Activated CD4-positive, CD25-positive, alpha-beta regulatory T cell (primary cell): ENCODE results near the gene GAREM2.

ENCODE experiments used
- DNase-seq, 4 experiments: peaks; one replicate each; lab custom pipeline; 2025; lab: John Stamatoyannopoulos, UW

Gene GAREM2

DNA sequence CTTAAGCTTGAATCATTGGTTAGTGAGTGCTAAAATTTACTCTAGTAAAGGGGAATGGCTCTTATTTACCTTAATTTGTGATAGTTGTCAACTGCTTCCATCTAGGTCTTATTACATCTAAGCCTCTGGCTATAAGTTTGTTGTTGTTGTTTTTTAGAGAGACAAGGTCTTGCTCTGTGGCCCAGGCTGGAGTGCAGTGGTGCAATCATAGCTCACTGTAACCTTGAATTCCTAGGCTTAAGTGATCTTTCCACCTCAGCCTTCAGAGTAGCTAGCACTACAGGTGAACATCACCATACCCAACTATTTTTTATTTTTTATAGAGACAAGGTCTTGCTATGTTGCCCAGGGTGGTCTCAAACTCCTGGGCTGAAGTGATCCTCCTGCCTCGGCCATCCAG is 65.0 kb downstream of the GAREM2 start:
- DNase-seq, result no peak

DNA sequence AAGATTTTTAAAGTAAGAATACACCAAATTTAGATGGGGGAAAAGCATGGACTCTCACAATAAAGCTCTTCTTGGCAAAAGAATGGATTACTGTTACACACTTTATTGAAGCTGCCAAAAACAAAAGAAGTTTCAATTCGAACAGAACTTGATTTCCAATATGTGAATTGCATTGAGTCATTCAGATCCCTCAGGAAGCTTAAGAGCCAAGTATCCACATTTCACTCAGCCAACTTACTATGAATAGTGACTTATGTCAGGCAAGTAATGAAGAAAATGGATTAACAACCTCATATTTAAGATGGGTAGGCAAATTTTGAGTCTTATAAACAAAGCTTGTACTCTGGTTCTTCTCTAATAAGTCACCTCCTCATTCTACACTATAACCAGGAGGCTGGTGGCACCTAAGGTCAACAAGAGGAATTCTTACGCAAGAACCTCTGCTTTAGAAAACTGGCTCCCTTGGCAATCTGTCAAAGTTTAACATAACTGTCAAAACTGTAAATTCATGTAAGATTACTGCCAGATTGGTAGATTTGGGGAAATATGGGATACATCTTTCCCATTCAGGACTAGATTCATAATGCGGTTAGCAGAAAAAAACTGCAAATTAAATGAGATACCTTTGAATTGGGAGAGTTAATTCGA is 65.5 kb downstream of the GAREM2 start:
- DNase-seq, result no peak
